Vagina (tissue), 2 donors: ENCODE results near the gene CWC15.

Experiments
- CTCF ChIP-seq, 3 experiments: fragments of 450-650 bp in 2 of 3; fragments of 200-600 bp in 1 of 3; sonication (generic) in 1 of 3; IDR thresholded peaks; one replicate each; pipeline ENCODE4 v1.5.1; 2017 to 2019; ENCODE audit warnings: antibody characterized with exemption in 3 of 3, mild to moderate bottlenecking in 2 of 3, moderate library complexity in 2 of 3
- POLR2A ChIP-seq, 2 donors: fragments of 450-650 bp; IDR thresholded peaks; one replicate each; pipeline ENCODE4 v1.6.1; 2017; ENCODE audit warnings: antibody characterized with exemption in 2 of 2, mild to moderate bottlenecking in 2 of 2, moderate library complexity in 2 of 2

GRCh38 chr11:94997437-94997836, 24.1 kb upstream of the CWC15 start:
- TF ChIP-seq CTCF (IDR thresholded peaks at IDR 0.05): no peak
- no peak for TF ChIP-seq POLR2A (IDR thresholded peaks at IDR 0.05)
